ENCODE results near the gene TMEM106C. TPM values are rescaled to one million over a fixed set of nuclear protein-coding genes. Genes with fewer than 3 reads are reported as not detected.

TMEM106C gene
- total RNA-seq, 4 donors from 2014 or later: 24.1 to 92.7 (median 63.5) TPM

DNA sequence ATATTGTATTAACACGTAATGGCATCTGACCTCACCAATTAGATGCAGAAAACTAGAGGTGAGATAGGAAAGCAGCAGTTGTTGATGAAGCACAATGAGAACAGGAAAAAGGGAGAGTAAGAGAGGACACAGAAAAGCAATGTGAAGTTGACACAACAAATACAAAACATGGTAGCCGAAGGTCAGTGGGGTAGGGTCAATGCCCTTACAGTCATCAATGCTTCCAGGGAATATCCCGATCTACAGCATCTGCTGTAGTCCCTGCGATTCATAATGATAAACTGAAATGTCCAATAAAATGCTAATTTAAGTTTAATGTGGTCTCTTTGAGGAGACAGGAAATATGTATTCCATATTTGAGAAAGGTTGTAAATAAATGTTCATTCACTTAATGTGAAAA, 43.8 kb downstream of the TMEM106C start:
- no peak overlapping the region for H3K4me3 ChIP-seq

GRCh38 chr12:48008349-48008748, 45.0 kb downstream of the TMEM106C start:
- Histone ChIP-seq H3K36me3 (no peaks in the 10 kb centered on the region), H3K27me3 (peaks cover 8 to 92% (median 19%) of the 10 kb centered on the region in 4 donors), H3K27ac (no peak overlapping the region), H3K4me1 (peaks cover 12 to 17% (median 14%) of the 10 kb centered on the region in 3 donors), H3K9me3 (no peaks in the 10 kb centered on the region), H3K4me3 (no peak overlapping the region)
- WGBS, 2 donors: 38 to 56% methylated on average over 2 of the region's 2 CpGs
- intact Hi-C loops (cut with DNase I): no loop called here
- no peak for DNase-seq
- no peak for TF ChIP-seq CTCF (IDR thresholded peaks at IDR 0.05)
- TF ChIP-seq POLR2A (IDR thresholded peaks at IDR 0.05): no peak

More for the DNA sequence above, 43.8 kb downstream of the TMEM106C start:
- no peak for DNase-seq
- H3K27me3 ChIP-seq: peaks cover 11 to 99% (median 26%) of the 10 kb centered on the region in 4 donors
- H3K36me3 ChIP-seq: no peaks in the 10 kb centered on the region
- no peak overlapping the region for H3K27ac ChIP-seq
- intact Hi-C loops (cut with DNase I): no loop called here
- H3K4me1 ChIP-seq: peaks cover 23 to 29% (median 25%) of the 10 kb centered on the region in 3 donors
- no peak for TF ChIP-seq CTCF (IDR thresholded peaks at IDR 0.05)
- no peak for TF ChIP-seq POLR2A (IDR thresholded peaks at IDR 0.05)
- 83 to 86% methylated on average over 4 of the region's 4 CpGs for WGBS, 2 donors
- H3K9me3 ChIP-seq: no peaks in the 10 kb centered on the region

- H3K36me3 ChIP-seq: no peaks in the 10 kb centered on the region
- H3K9me3 ChIP-seq: no peaks in the 10 kb centered on the region
- peaks cover 8 to 90% (median 14%) of the 10 kb centered on the region in 4 donors for H3K27me3 ChIP-seq
- no peak for DNase-seq
- intact Hi-C loops (cut with DNase I): no loop called here
- H3K27ac ChIP-seq: no peak overlapping the region
- H3K4me3 ChIP-seq: no peak overlapping the region
- WGBS, 2 donors: 77 to 80% methylated on average over 4 of the region's 4 CpGs
- peaks cover 8 to 11% (median 8%) of the 10 kb centered on the region in 3 donors for H3K4me1 ChIP-seq
- no peak for TF ChIP-seq POLR2A (IDR thresholded peaks at IDR 0.05)
- TF ChIP-seq CTCF (IDR thresholded peaks at IDR 0.05): no peak
These were observed 45.6 kb downstream of the TMEM106C start for GRCh38 chr12:48008950-48009349.

GRCh38 chr12:48009471-48009870, 46.1 kb downstream of the TMEM106C start:
- WGBS, 2 donors: 54 to 58% methylated on average over 1 of the region's 1 CpG
- Histone ChIP-seq H3K4me1 (peaks cover 3 to 6% (median 3%) of the 10 kb centered on the region in 3 donors), H3K9me3 (no peaks in the 10 kb centered on the region), H3K27ac (no peak overlapping the region), H3K36me3 (no peaks in the 10 kb centered on the region), H3K4me3 (no peak overlapping the region), H3K27me3 (peaks cover 6 to 90% (median 9%) of the 10 kb centered on the region in 4 donors)
- no peak for TF ChIP-seq CTCF (IDR thresholded peaks at IDR 0.05)
- no peak for TF ChIP-seq POLR2A (IDR thresholded peaks at IDR 0.05)
- intact Hi-C loops (cut with DNase I): no loop called here
- DNase-seq: no peak

DNA sequence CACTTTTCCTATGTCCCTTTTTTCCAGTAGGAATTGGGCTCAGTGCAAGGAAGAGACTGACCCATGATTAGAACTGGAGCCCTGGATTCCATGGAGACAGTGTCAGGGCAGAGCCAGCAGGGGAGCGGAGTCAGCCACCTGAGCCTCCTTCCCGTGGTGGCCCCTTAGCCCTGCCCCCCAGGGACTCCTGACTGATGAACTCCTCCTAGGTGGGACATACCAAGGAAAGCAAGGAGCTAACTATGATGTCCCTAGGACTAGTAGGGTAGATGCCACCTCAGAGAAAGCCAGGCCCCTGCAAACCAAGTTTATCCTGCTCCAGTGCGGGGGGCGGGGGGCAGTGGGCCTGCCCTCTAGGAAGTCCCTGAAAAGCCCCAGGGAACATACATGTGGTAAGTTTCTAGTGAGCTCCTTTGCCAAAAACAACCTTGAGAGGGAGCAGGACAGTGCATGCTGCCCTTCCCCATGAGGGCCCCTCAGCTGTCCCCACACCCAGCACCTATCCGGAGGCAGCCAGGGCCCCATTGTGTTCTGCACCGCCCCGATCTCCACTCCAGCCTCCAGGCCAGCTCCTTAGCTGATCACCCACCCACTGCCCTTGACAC, 47.1 kb downstream of the TMEM106C start:
- no peak for DNase-seq
- Histone ChIP-seq H3K9me3 (no peaks in the 10 kb centered on the region), H3K4me3 (no peak overlapping the region), H3K4me1 (no peaks in the 10 kb centered on the region), H3K36me3 (no peaks in the 10 kb centered on the region), H3K27me3 (peaks cover 0 to 88% (median 0%) of the 10 kb centered on the region in 4 donors), H3K27ac (no peak overlapping the region)
- TF ChIP-seq CTCF (IDR thresholded peaks at IDR 0.05) (no peak), POLR2A (IDR thresholded peaks at IDR 0.05) (no peak)
- WGBS, 2 donors: 40 to 74% methylated on average over 2 to 6 of the region's 7 CpGs
- intact Hi-C loops (cut with DNase I): no loop called here
